ENCODE data around the gene SYT1.

Gene SYT1

GRCh38 chr12:78916845-78917480 lies 52.4 kb downstream of the SYT1 start:
- no peaks in the 10 kb centered on the region for H3K79me2 ChIP-seq (ENCODE audit: insufficient read depth, low read length)
- no peaks in the 10 kb centered on the region for H3K27me3 ChIP-seq (ENCODE audit: low read length)
- no peak overlapping the region for H2AFZ ChIP-seq (ENCODE audit: low read depth, low read length, severe bottlenecking)
- H3K27ac ChIP-seq (ENCODE audit: low read depth, low read length): no peak overlapping the region
- TF ChIP-seq EZH2phosphoT487 (conservative IDR thresholded peaks at IDR 0.05; ENCODE audit: low read length) (no peak), CTCF (IDR thresholded peaks at IDR 0.05; ENCODE audit: insufficient read depth, low read length, poor library complexity, severe bottlenecking) (no peak)
- H3K36me3 ChIP-seq (ENCODE audit: low read length): peaks cover 2% of the 10 kb centered on the region; the same call in 1 of the 2 replicates
- no peak overlapping the region for H3K4me2 ChIP-seq (ENCODE audit: low read depth, low read length, poor library complexity, severe bottlenecking)
- H3K9me2 ChIP-seq (replicated peaks; ENCODE audit: insufficient read depth, low read length): no peaks in the 10 kb centered on the region
- no peak overlapping the region for H3K9ac ChIP-seq (ENCODE audit: low read length)
- no peaks in the 10 kb centered on the region for H3K9me3 ChIP-seq (ENCODE audit: insufficient read depth, low read length)
- H3F3A ChIP-seq (ENCODE audit: insufficient read depth): no peaks in the 10 kb centered on the region
- no peak overlapping the region for H3K4me3 ChIP-seq (ENCODE audit: insufficient read depth, low read length, poor library complexity, severe bottlenecking)
- no peaks in the 10 kb centered on the region for H4K20me1 ChIP-seq (ENCODE audit: low read depth, low read length)

- Histone ChIP-seq H2AFZ (ENCODE audit: low read depth, low read length, severe bottlenecking) (no peak overlapping the region), H3K9ac (ENCODE audit: low read length) (no peak overlapping the region), H3K36me3 (ENCODE audit: low read length) (peaks cover 2% of the 10 kb centered on the region; the same call in 1 of the 2 replicates), H3K27me3 (ENCODE audit: low read length) (no peaks in the 10 kb centered on the region), H4K20me1 (ENCODE audit: low read depth, low read length) (no peaks in the 10 kb centered on the region), H3K4me2 (ENCODE audit: low read depth, low read length, poor library complexity, severe bottlenecking) (no peak overlapping the region), H3K4me3 (ENCODE audit: insufficient read depth, low read length, poor library complexity, severe bottlenecking) (no peak overlapping the region), H3K9me3 (ENCODE audit: insufficient read depth, low read length) (no peaks in the 10 kb centered on the region), H3K27ac (ENCODE audit: low read depth, low read length) (no peak overlapping the region), H3K9me2 (replicated peaks; ENCODE audit: insufficient read depth, low read length) (no peaks in the 10 kb centered on the region), H3K79me2 (ENCODE audit: insufficient read depth, low read length) (no peaks in the 10 kb centered on the region), H3F3A (ENCODE audit: insufficient read depth) (no peaks in the 10 kb centered on the region)
- TF ChIP-seq CTCF (IDR thresholded peaks at IDR 0.05; ENCODE audit: insufficient read depth, low read length, poor library complexity, severe bottlenecking): no peak
- TF ChIP-seq EZH2phosphoT487 (conservative IDR thresholded peaks at IDR 0.05; ENCODE audit: low read length): no peak
These were observed 52.9 kb downstream of the SYT1 start for GRCh38 chr12:78917513-78917912.

GRCh38 chr12:78918268-78918667 lies 53.7 kb downstream of the SYT1 start:
- Histone ChIP-seq H3K9ac (ENCODE audit: low read length) (no peak overlapping the region), H3K36me3 (ENCODE audit: low read length) (peaks cover 2% of the 10 kb centered on the region; the same call in 1 of the 2 replicates), H3K4me3 (ENCODE audit: insufficient read depth, low read length, poor library complexity, severe bottlenecking) (no peak overlapping the region), H3K79me2 (ENCODE audit: insufficient read depth, low read length) (no peaks in the 10 kb centered on the region), H3K4me2 (ENCODE audit: low read depth, low read length, poor library complexity, severe bottlenecking) (no peak overlapping the region), H3K9me3 (ENCODE audit: insufficient read depth, low read length) (no peaks in the 10 kb centered on the region), H3K9me2 (replicated peaks; ENCODE audit: insufficient read depth, low read length) (no peaks in the 10 kb centered on the region), H3K27ac (ENCODE audit: low read depth, low read length) (no peak overlapping the region), H4K20me1 (ENCODE audit: low read depth, low read length) (no peaks in the 10 kb centered on the region), H2AFZ (ENCODE audit: low read depth, low read length, severe bottlenecking) (no peak overlapping the region), H3K27me3 (ENCODE audit: low read length) (no peaks in the 10 kb centered on the region), H3F3A (ENCODE audit: insufficient read depth) (no peaks in the 10 kb centered on the region)
- no peak for TF ChIP-seq CTCF (IDR thresholded peaks at IDR 0.05; ENCODE audit: insufficient read depth, low read length, poor library complexity, severe bottlenecking)
